PFSK-1 (cell line): ENCODE results near the gene KRT4.

Experiments
- FOXP2 ChIP-seq: optimal IDR thresholded peaks from 2 replicates; pipeline ENCODE3; 2011; ENCODE audit warnings: borderline replicate concordance, control low read depth, inconsistent platforms; ENCODE audit not compliant: insufficient read depth; ENCODE audit errors: extremely low read length, extremely low read depth
- POLR2AphosphoS5 ChIP-seq: IDR thresholded peaks from 2 replicates; pipeline ENCODE4 v1.6.1; 2012; ENCODE audit warnings: low read depth, mild to moderate bottlenecking, control low read depth, low read length, moderate library complexity
- REST ChIP-seq, 2 experiments: IDR thresholded peaks; 2 replicates each; pipeline versions ENCODE4 v1.6.1 to v1.8.0; 2011 to 2012; ENCODE audit warnings: low read depth in 2 of 2, low read length in 2 of 2, control low read depth in 1 of 2, inconsistent platforms in 1 of 2, mild to moderate bottlenecking in 1 of 2, moderate library complexity in 1 of 2; ENCODE audit not compliant: insufficient read depth in 1 of 2
- SIN3A ChIP-seq: IDR thresholded peaks from 2 replicates; pipeline ENCODE4 v1.6.1; 2012; ENCODE audit warnings: mild to moderate bottlenecking, low read length, moderate library complexity, borderline replicate concordance; ENCODE audit not compliant: insufficient read depth
- TAF1 ChIP-seq: IDR thresholded peaks from 2 replicates; pipeline ENCODE4 v1.6.1; 2012; ENCODE audit warnings: low read length, control low read depth, borderline replicate concordance; ENCODE audit not compliant: insufficient read depth

Gene KRT4

GRCh38 chr12:52821071-52821730, 7.3 kb upstream of the KRT4 start:
- no peak for TF ChIP-seq REST (IDR thresholded peaks at IDR 0.05; ENCODE audit: insufficient read depth in 1 of 2, low read depth in 2 of 2, low read length in 2 of 2)
- TF ChIP-seq SIN3A = no peak
- TF ChIP-seq FOXP2 = no peak
- TF ChIP-seq TAF1 = no peak
- no peak for TF ChIP-seq POLR2AphosphoS5

- TF ChIP-seq TAF1 (no peak), SIN3A (no peak), FOXP2 (no peak), REST (IDR thresholded peaks at IDR 0.05; ENCODE audit: insufficient read depth in 1 of 2, low read depth in 2 of 2, low read length in 2 of 2) (no peak), POLR2AphosphoS5 (no peak)
These were observed 6.6 kb upstream of the KRT4 start for GRCh38 chr12:52820521-52820920.

- no peak for TF ChIP-seq POLR2AphosphoS5
- no peak for TF ChIP-seq SIN3A
- TF ChIP-seq FOXP2 = no peak
- no peak for TF ChIP-seq REST (IDR thresholded peaks at IDR 0.05; ENCODE audit: insufficient read depth in 1 of 2, low read depth in 2 of 2, low read length in 2 of 2)
These were observed 6.0 kb upstream of the KRT4 start for GRCh38 chr12:52819731-52820510.

GRCh38 chr12:52818887-52819420, 5.0 kb upstream of the KRT4 start:
- TF ChIP-seq SIN3A = no peak
- no peak for TF ChIP-seq FOXP2
- no peak for TF ChIP-seq REST (IDR thresholded peaks at IDR 0.05; ENCODE audit: insufficient read depth in 1 of 2, low read depth in 2 of 2, low read length in 2 of 2)
- TF ChIP-seq POLR2AphosphoS5 = no peak
- no peak for TF ChIP-seq TAF1
